GM18511 (cell line): Measurements from ENCODE around the gene LRRK1.

ENCODE experiments used
- ATAC-seq: cut with Tn5 transposase; IDR thresholded peaks from one replicate; pipeline ENCODE4 v1.9.1; 2021; ENCODE audit warnings: mild to moderate bottlenecking, moderate library complexity; ENCODE audit not compliant: unreplicated experiment

Gene LRRK1

GRCh38 chr15:101001056-101001455 lies 81.9 kb downstream of the LRRK1 start:
- ATAC-seq, result no peak

DNA sequence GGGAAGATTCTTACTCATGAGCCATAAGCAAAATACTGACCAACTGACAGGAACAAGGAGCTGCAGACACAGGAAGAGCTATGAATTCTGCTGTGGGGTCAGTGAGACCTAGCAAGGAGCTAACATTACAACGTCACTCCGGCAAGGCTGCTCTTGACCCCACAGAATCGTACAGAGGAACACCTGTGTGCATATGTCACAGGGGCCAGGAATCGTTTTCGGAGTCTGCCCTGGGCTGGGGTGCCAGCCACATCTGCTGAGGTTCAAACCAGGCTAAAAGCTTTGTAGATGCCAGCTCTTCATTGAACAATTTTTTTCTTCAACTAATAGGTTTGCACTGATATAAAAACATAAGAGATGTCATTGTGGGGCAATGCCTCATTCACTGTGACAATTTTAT lies 82.6 kb downstream of the LRRK1 start:
- ATAC-seq, result no peak

- no peak for ATAC-seq
Measured at GRCh38 chr15:101003081-101003480, 83.9 kb downstream of the LRRK1 start.

- ATAC-seq, result no peak
Measured at GRCh38 chr15:101003706-101004105, 84.5 kb downstream of the LRRK1 start.

- ATAC-seq, result no peak
Measured at GRCh38 chr15:101004500-101004899, 85.3 kb downstream of the LRRK1 start.

GRCh38 chr15:101004986-101005747 lies 86.0 kb downstream of the LRRK1 start:
- no peak for ATAC-seq

GRCh38 chr15:101006931-101007691 lies 88.0 kb downstream of the LRRK1 start:
- peak; percentile 46 for ATAC-seq

- ATAC-seq, result peak; percentile 91
Measured at GRCh38 chr15:101008158-101009139, 89.3 kb downstream of the LRRK1 start.

- no peak for ATAC-seq
Measured at GRCh38 chr15:101009176-101009575, 90.0 kb downstream of the LRRK1 start.

- no peak for ATAC-seq
Measured at GRCh38 chr15:101010781-101011180, 91.6 kb downstream of the LRRK1 start.

DNA sequence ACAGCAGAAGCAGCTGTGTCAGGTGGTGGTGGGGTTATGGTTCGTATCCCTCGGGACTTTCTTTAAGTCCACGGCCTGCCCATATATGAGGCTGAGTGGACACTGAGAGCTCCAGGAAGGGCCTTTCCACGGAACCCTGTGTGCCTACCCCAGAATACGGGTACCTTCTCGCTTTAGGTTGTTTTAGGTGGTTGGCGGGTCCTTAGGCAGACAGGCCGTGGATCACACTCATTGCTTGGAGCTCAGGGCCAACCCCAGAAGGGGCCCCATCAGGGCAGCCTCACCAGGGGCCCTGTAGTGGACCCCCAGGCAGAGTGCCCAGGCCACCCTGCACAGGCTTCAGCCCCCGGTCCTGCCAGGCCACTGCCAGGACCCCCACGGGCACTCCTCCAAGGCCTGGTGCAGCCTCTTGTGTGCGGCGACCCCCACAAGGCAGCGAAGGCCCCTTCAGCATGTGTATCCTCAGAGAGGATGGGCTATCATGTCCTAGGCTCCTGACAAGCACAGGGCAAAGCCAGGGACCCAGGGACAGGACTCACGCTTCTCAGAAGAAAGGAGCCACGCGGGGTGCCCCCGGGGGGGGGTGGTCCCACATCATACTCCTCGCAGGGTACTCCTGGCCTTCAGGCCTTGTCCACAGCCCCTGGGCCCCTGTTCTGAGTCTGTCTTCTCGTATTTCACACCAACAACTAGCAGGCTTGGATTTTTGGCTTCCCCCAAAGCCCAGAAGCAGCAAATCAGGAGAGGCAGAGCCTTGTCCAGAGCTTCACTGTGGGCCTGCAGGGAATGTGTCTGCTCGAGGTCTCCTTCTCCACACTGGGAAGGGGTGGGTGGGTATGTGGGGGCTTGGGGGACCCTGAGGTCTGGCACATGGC lies 93.4 kb downstream of the LRRK1 start:
- no peak for ATAC-seq

DNA sequence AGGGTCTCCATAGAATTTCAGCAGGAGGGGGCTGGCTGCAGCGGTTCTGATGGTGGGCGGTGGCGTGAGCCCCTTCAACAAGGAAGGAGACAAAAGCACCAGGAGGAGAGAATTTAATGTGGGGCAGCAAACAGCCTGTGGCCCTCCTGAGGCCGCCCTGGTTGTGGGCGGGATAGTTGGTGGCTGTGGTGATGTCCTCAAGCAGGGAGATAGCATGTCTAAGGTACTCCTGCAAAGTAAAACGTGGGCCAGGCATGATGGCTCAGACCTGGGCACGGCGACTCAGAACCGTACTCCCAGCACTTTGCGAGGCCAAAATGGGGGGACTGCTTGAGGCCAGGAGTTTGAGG lies 94.0 kb downstream of the LRRK1 start:
- ATAC-seq, result no peak

DNA sequence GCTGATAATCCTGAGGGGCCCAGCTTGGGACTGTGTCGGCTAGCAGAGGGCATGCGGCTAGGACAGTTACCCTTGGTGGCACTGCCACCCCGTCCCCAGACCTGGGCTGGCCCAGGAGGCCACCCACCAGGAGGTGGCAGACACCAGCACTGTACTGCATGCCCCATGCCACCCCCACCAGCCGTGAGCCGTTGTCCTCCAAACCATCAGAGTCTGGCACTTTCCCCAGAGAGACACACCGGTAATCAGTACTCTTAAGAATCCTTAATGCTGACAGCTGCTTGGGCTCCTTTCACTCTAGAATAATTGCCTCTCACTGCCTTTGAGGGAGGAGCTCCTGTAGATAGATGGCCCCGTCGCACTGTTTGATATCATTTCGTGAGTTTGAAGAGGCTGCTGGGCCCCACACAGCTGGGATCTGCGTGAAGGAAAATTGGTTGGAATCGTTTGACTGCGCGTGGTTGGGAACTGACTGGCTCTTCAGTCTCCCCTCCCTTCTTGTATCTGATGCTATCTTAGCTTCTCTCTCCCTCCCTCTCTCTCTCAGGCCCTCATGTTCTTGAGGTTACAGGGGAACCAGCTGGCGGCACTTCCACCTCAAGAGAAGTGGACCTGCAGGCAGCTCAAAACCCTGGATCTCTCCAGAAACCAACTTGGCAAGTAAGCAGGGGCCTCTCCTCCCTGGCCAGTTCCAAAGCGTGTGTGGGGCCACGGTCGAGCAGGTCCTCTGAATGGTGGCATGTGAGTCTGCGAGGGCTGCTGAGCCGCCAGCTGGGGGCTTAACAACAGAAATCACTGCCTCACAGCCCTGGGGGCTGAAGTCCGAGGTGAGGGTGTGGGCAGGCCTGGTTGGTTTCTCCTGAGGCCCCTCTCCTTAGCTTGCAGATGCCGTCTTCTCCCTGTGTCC lies 94.9 kb downstream of the LRRK1 start:
- ATAC-seq, result no peak

DNA sequence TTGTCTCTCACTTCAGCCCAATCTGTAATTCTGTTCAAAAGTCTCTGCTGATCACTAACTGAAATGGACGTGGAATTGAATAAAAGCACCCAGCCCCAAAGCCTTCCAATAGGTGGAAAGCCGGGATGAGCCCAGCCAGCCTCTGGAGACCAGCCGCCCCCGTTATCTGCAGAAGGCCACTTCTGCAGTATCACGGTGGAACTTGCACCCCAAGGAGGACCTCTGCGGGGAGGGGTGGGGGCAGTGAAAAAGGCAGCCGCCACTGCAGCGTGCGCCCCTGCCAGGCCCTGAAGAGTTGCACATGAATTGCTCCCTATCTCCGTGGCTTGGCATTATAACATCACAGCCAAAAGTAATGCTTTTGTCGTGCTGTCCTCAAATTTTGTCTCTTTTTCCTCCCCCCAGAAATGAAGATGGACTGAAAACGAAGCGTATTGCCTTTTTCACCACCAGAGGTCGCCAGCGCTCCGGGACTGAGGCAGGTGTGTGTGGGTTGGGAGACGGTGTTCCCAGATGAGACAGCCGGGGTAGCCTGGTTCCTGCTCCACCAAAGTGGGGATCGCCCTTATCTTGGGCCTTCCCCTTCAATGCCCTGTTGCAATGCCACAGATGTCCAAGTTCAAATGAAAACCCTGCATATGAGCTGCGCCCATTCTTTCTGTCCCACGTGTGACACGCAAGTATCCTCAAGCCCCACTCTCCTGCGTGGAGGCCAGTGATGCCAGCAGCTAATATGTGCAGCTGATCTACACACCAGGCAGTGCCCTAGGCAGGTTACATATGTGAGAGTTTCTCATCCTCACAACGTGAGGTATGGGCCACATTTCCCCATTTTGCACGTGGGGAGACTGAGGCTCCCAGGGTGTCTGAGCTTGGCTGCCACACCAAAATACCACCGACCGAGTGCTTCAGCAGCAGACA lies 96.0 kb downstream of the LRRK1 start:
- no peak for ATAC-seq

GRCh38 chr15:101016581-101016980 lies 97.4 kb downstream of the LRRK1 start:
- no peak for ATAC-seq

DNA sequence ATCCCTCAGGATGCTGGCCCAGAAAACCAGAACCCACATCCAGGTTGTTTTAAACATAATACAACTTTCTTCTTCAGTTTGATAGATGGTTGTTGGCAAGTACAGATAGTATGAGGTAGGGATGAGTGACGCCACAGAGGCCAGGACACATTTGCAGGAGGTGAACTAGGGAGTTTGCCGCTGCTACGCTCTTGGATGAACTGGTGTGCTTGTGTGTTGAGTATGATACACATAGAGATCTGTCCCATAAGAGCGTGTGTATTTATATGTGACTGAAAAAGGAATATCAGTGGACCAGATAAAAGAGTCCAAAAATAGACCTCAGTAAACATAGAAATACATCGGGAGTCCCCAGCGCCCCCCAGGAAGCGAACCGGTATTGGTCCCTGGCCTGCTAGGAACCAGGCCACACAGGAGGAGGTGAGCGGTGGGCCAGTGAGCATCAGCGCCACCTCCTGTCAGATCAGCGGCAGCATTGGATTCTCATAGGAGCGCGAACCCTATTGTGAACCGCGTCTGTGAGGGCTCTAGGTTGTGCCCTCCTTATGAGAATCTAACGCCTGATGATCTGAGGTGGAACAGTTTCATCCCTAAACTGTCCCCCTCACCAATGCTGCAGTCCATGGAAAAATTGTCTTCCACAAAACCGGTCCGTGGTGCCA lies 98.1 kb downstream of the LRRK1 start:
- no peak for ATAC-seq

DNA sequence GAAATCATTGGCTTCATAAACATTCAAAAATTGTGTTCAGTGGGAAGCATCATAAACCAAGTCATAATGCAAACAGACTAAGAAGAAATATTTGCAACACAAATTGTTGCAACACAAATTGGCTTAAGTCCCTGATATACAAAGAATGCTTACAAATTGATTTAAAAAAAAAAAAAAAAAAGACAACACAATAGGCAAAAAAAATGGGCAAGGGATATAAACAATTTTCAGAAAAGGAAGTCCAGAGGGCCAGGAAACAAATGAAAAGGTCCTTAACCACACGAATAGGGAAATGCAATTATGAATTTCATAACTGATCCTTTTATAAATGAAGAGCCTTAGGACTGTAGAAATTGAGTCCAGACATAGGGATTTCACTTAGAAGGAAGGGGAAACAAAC lies 98.9 kb downstream of the LRRK1 start:
- ATAC-seq, result no peak

DNA sequence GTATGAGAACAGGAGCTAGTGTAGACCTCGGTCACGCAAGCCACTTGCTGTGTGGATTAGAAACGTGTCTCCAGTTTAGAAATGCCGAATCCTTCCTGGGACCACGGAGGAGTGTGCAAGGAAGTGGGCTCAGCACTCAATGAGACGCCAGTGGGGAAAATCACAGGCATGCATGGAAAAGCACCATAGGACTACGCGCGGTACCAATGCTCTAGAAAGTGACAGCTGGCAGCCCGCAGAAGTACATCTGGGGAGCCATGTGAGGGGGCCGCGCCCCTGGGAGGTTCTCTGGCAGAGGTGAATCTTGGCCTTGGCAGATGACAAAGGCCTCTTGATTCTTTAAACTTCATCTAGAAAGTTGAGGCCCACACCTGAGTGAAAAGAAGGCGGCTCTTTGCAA lies 99.3 kb downstream of the LRRK1 start:
- no peak for ATAC-seq
